HL-60 (cell line): ENCODE measurements around the gene SLC40A1.

Experiments
- DNase-seq, 2 experiments: peaks; one replicate each; pipeline ENCODE4 v3.0.0-alpha.2; 2010 to 2020; ENCODE audit warnings: low read depth in 1 of 2, low spot score in 1 of 2
- H3K27ac ChIP-seq: fragments of 250-450 bp; sonication (Bioruptor Pico); replicated peaks from 2 replicates; pipeline ENCODE4 v1.5.1; 2020; ENCODE audit warnings: mild to moderate bottlenecking, moderate library complexity
- H3K27me3 ChIP-seq: fragments of 250-450 bp; sonication (Bioruptor Pico); 2 replicates; pipeline ENCODE4 v1.5.1; 2021; ENCODE audit warnings: mild to moderate bottlenecking, moderate library complexity; ENCODE audit not compliant: insufficient read depth, poor library complexity, severe bottlenecking
- H3K4me3 ChIP-seq: replicated peaks from 2 replicates; pipeline ENCODE4 v1.5.1; 2011; ENCODE audit warnings: mild to moderate bottlenecking, control low read depth, low read length; ENCODE audit not compliant: insufficient read depth
- CTCF ChIP-seq: IDR thresholded peaks from one replicate; pipeline ENCODE4 v1.5.1; 2011; ENCODE audit warnings: low read length, control low read depth, inconsistent platforms; ENCODE audit not compliant: insufficient read depth
- GABPA ChIP-seq: IDR thresholded peaks from 2 replicates; pipeline ENCODE4 v1.6.1; 2012; ENCODE audit warnings: low read depth
- POLR2AphosphoS5 ChIP-seq: IDR thresholded peaks from 2 replicates; pipeline ENCODE4 v1.6.1; 2012; ENCODE audit warnings: low read depth
- REST ChIP-seq: IDR thresholded peaks from 2 replicates; pipeline ENCODE4 v1.6.1; 2012; ENCODE audit warnings: low read depth; ENCODE audit not compliant: insufficient replicate concordance
- SPI1 ChIP-seq: IDR thresholded peaks from 2 replicates; pipeline ENCODE4 v1.6.1; 2012; ENCODE audit warnings: low read depth, mild to moderate bottlenecking, borderline replicate concordance

Gene SLC40A1

GRCh38 chr2:189548666-189549448 lies 31.7 kb downstream of the SLC40A1 start:
- TF ChIP-seq GABPA (no peak), SPI1 (no peak), CTCF (no peak), POLR2AphosphoS5 (no peak), REST (no peak)
- Histone ChIP-seq H3K27me3 (no peaks in the 10 kb centered on the region), H3K4me3 (no peak overlapping the region), H3K27ac (no peak overlapping the region)
- no peak for DNase-seq

GRCh38 chr2:189545418-189545817 lies 35.2 kb downstream of the SLC40A1 start:
- no peaks in the 10 kb centered on the region for H3K27me3 ChIP-seq
- H3K4me3 ChIP-seq = no peak overlapping the region
- no peak for DNase-seq
- no peak for TF ChIP-seq GABPA
- TF ChIP-seq CTCF = no peak
- no peak for TF ChIP-seq REST
- no peak for TF ChIP-seq POLR2AphosphoS5
- no peak for TF ChIP-seq SPI1
- no peak overlapping the region for H3K27ac ChIP-seq

GRCh38 chr2:189544318-189545042 lies 36.1 kb downstream of the SLC40A1 start:
- H3K27ac ChIP-seq = no peak overlapping the region
- H3K4me3 ChIP-seq = no peak overlapping the region
- H3K27me3 ChIP-seq = no peaks in the 10 kb centered on the region
- no peak for DNase-seq
- TF ChIP-seq REST = no peak
